HEK293T (cell line): ENCODE data around the gene SUSD5.

Source experiments
- ARNT ChIP-seq: fragments of 450-650 bp; IDR thresholded peaks from 2 replicates; pipeline ENCODE4 v1.6.1; 2017; ENCODE audit warnings: mild to moderate bottlenecking
- BHLHE40 ChIP-seq: fragments of 450-650 bp; IDR thresholded peaks from 2 replicates; pipeline ENCODE4 v1.6.1; 2016; ENCODE audit warnings: mild to moderate bottlenecking, moderate library complexity, borderline replicate concordance
- ELF4 ChIP-seq: fragments of 450-650 bp; IDR thresholded peaks from 2 replicates; pipeline ENCODE4 v1.6.1; 2017; ENCODE audit warnings: antibody characterized with exemption
- FOXM1 ChIP-seq: fragments of 450-650 bp; IDR thresholded peaks from 2 replicates; pipeline ENCODE4 v1.6.1; 2017; ENCODE audit warnings: mild to moderate bottlenecking, borderline replicate concordance
- HDGF ChIP-seq: fragments of 450-650 bp; IDR thresholded peaks from 2 replicates; pipeline ENCODE4 v1.6.1; 2017; ENCODE audit warnings: antibody characterized with exemption, borderline replicate concordance
- SP1 ChIP-seq: fragments of 450-650 bp; IDR thresholded peaks from 2 replicates; pipeline ENCODE4 v1.6.1; 2017
- SUZ12 ChIP-seq: fragments of 450-650 bp; IDR thresholded peaks from 2 replicates; pipeline ENCODE4 v1.6.1; 2016; ENCODE audit warnings: mild to moderate bottlenecking

- no peak for TF ChIP-seq HDGF
- TF ChIP-seq SP1: no peak
- no peak for TF ChIP-seq BHLHE40
- TF ChIP-seq SUZ12: no peak
- TF ChIP-seq ELF4: no peak
- TF ChIP-seq ARNT: no peak
- no peak for TF ChIP-seq FOXM1
These were observed 113.8 kb downstream of the SUSD5 start for GRCh38 chr3:33104803-33105202.
